Left forelimb (tissue), 1 donor: ENCODE measurements around the gene PDXDC1.
"Not testable (repeated sequence)": the region's sequence is repeated elsewhere in the genome, so short reads cannot be mapped to it uniquely, and the experiment has no call there.

Source experiments
- DNase-seq: peaks from one replicate; pipeline ENCODE4 v3.0.0-alpha.2; 2018; ENCODE audit warnings: low spot score

PDXDC1 gene

DNA sequence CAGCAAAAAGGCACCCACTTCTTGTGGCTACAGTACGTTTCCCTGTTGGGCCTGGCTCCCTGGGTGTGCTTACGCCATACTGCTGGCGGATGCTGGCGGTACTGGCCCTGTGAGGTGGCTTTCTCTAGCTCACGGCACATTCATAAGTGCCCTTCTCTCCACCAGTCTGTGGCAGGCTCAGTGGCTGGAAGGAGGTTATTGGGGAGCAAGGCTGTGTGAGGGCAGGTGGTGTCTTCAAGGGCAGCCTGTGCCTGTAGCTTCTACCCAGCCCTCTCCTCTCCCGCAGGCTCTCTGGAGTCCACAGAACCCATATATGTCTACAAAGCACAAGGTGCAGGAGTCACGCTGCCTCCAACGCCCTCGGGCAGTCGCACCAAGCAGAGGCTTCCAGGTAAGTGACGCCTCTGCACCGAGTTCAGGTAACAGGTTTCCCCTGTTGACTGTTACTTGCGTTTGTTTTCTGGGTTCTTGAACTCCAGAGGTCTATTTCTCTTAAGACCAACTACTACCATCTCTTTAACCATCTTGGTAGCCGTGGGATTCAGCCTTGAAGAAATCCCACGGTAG is 60.4 kb downstream of the PDXDC1 start:
- DNase-seq = no peak

DNA sequence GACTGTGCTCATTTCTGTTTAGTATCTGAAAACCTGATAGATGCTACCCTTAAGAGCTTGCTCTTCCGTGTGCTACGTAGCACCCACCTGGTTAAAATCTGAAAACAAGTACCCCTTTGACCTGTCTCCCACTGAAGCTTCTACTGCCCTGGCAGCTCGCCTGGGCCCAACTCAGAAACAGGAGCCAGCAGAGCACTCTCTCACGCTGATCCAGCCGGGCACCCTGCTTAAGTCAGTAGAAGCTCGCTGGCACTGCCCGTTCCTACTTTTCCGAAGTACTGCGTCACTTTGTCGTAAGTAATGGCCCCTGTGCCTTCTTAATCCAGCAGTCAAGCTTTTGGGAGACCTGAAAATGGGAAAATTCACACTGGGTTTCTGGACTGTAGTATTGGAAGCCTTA is 62.2 kb downstream of the PDXDC1 start:
- no peak for DNase-seq

DNA sequence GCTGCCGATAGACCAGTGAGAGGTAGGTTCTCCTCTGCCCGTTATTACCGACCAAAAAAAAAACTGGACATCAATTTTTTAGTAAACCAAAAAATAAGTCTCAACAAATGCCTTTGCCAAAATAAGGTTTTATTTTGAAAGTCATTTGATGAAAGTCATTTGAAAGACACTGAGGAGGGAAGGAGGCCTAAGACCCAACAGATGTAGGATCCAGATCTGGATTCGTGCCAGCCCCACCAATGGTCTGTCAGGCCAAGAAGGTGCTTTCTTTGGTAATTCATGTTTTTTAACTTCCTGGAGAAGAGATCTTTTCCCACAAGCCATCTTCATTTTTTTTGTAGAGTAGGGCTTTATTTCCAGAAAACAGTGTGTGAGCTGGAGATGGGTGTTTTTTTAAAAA is 62.9 kb downstream of the PDXDC1 start:
- DNase-seq = no peak

DNA sequence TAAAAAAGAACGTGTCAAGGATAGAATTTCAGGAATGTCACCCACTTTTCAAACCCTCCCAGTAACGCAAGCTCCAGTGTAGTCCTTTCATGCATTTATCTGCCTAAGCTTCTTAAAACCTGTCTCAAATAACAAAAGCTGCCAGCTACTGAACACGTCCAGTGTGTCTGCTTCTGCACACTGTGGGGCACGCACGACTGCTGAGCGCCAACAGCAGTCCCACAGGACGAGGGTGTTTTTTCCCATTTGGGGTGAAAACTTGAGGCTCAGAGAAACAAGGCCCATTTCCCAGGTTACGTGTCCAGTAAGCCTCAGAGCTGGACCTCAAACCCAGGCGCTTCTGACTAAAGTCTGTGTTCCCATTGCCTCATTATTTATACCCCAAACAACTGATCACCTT is 63.9 kb downstream of the PDXDC1 start:
- DNase-seq = no peak

DNA sequence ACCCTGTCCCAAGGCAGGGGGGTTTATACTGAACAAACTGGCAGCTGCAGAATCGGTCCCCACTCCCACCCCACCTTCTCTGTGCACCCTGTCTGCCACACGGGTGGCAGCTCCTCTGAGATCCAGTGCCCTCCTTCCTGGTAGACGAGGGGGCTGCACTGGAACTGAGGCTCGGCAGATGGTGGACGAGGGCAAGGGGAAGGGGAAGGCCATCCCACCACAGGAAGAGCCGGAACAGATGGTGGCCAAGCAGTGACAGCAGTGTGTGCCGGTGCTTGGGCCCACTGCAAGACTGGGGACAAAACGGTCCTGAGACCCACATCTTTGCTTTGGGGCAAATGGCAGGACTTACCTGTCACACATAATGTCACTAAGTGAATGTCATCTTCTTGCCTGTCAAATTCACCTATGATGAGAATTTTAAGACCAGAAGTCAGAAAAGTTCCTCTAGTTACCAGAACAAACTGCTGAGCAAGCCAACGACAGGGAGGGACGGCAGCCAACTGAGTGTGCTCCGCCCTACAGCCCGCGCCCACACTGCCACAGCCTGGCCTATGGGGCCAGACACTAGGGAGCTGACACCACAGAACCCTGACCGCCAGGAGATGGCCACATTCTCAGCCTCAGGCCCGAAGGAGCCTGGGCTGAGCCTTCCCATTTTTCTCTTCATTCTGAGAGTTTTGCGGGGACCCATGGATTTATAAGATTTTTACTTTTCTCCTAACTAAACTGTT is 66.6 kb downstream of the PDXDC1 start:
- DNase-seq = no peak

DNA sequence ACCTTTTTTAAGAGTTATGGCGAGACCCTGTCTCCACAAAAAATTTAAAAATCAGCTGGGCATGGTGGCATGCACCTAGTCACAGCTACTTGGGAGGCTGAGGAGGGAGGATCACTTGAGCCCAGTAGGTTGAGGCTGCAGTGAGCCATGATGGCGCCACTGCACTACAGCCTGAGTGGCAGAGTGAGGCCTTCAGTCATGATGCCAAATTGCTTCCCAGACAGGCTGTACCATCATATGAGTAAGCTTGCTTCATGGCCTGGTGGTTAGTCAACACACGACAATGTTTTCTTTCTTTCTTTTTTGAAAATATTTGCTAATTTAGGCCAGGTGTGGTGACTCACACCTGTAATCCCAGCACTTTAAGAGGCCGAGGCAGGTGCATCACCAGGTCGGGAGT is 68.5 kb downstream of the PDXDC1 start:
- no peak for DNase-seq

DNA sequence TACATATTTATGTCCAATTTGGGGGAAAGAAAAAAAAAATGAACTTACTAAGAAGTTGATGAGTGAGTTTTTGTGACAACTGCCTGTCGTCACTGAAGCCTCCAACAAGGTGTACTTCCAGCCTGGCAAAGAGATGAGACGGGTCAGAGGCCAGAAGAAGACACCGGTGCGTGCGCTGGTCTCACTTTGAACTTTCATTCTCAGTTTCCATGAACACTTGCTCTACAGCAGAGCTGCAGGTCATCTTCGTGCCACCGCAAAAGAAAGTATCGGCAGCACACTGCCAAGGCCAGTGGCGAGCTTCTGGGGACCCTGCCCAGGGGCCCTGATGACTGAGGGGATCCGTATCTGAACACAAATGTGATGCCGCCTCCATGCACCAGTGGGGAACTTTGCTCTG is 69.5 kb downstream of the PDXDC1 start:
- DNase-seq = no peak

DNA sequence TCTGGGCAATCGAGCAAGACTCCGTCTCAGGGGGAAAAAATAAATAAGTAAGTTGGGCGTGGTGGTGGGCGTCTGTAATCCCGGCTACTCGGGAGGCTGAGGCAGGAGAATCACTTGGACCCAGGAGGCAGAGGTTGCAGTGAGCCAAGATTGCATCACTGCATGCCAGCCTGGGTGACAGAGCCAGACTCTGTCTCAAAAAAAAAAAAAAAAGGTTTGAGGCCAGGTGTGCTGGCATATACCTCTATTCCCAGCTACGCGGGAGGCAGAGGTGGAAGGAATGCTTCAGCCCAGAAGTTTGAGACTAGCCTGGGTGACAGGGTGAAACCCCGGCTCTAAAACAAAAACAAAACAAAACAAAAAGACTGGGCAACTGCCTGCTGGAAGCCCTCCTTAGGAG is 70.4 kb downstream of the PDXDC1 start:
- DNase-seq = not testable (repeated sequence)

DNA sequence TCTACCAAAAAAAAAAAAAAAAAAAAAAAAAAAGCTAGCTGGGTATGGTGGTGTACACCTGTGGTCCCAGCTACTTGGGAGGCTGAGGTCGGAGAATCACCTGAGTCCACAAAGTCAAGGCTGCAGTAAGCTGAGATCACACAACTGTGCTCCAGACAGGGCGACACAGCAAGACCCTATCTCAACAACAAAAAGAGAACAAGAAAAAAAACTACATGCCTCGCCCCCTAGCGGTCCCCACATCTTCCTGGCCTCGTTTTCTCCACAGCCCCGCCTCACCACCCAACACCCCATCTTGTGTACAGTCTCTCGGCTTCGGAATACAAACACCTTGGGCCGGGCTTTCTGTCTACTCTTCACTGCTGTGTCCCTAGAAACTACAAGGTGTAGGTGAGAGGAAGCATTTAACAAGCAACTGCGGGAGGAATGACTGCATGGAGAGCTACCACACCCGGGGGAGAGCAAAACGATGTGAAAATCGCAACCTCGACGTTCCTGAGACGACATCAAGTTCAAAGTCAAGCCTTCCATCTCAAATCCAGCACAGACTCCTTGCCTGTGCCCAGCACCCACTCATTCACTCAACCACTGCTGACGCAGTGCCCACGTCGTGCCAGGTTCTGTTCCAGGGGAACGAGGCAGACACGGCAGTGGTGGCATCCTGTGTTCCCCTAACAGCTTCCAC is 72.0 kb downstream of the PDXDC1 start:
- no peak for DNase-seq

DNA sequence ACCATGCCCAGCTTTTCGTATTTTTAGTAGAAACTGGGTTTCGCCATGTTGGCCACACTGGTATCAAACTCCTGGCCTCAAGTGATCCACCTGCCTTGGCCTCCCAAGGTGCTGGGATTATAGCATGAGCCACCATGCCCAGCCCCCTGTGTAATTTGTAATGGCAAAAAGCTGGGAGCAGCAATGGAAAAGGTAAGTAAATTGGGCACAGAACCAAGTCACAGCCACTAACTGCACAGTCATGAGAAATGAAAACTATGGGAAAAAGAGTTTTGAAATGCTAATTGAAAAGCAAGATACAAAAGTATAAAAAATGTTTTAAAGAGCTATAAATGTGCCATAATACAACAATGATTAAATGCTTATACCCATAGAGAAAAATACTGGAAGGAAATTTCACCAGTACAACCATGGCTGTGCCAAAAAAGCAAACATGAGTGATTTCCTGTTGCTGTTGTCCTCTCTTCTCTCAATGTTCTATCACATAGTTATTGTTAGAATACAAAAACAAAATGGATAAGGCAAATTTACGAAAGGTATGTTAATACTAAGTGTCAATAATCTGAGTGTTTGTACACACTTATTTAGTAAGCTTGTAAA is 74.9 kb downstream of the PDXDC1 start:
- no peak for DNase-seq

DNA sequence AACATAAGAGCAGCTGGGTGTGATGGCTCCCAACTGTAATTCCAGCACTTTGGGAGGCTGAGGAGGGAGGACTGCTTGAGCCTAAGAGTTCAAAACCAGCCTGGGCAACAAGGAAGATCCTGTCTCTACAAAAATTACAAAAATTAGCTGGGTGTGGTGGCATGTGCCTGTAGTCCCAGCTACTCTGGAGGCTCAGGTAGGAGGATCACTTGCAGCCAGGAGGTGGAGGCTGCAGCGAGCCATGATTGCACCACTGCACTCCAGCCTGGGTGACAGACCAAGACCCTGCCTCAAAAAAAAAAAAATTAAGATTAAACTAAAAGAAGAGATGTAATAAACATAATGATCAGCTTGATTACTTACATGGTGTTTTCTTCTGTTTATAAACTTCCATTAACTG is 75.6 kb downstream of the PDXDC1 start:
- not testable (repeated sequence) for DNase-seq

DNA sequence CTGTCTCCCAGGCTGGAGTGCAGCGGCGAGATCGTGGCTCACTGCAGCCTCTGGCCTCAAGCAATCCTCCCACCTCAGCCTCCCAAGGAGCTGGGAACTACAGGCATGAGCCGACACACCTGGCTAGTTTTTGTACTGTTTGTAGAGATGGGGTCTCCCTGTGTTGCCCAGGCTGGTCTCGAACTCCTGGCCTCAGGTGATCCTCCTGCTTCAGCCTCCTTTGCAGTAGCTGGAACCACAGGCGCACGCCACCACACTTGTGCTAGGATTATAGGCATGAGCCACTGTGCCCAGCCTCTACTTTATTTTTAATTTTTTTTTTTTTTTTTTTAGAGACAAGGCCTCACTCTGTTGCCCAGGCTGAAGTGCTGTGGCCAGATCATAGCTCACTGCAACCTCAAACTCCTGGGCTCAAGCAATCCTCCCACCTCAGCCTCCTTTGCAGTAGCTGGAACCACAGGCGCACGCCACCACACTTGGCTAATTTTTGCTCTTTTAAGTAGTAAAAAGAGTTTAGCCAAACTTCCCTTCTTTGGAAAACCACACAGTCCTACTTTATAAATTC is 76.6 kb downstream of the PDXDC1 start:
- no peak for DNase-seq

DNA sequence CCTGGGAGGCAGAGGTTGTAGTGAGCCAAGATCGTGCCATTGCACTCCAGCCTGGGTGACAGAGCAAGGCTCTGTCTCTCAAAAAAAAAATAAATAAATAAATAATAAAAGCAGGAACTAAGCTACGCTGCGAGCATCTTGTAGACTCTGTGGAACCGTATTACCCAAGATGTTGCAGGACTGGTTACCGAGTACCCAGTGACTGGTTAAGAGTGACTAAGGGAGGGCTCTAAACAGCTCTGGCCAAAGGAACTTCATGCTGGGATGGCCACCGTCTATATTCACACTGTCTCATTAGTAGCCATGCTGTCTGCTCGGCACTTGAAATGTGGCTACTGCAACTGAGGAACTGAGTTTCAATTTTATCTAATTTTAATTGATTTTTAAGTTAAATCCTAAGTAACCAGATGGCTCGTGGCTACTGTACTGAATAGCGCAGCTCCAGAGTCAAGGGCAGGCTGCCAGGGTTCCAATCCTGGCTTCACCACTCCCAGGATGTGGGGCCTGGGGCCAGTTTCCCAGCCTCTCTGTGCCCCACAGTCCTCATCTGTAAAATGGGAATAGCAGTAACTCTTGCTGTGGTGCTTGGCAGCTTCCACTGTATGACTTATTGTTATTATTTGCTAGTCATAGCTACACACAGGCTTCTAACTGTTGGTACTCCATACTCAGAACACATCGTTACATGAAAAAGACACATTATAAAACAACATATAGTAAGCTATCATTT is 78.1 kb downstream of the PDXDC1 start:
- no peak for DNase-seq

DNA sequence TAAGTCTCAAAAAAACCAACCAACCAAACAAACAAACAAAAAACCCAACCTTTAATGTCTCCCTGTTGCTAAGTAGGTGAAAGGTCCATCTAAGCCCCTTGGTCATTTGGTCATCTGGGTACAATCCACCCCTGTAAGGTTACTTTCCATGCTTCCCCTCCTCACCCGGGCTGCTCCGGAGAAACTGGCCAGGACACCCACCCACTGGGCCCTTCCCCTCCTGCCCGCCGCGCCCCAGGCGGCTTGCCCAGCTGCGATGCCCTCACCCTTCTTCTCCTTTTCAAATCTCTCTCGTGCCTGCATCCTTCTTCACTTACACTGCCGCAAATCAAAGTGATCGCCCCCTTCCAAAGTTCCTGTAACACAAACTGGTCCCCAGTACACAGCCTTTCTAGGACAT is 79.1 kb downstream of the PDXDC1 start:
- no peak for DNase-seq

DNA sequence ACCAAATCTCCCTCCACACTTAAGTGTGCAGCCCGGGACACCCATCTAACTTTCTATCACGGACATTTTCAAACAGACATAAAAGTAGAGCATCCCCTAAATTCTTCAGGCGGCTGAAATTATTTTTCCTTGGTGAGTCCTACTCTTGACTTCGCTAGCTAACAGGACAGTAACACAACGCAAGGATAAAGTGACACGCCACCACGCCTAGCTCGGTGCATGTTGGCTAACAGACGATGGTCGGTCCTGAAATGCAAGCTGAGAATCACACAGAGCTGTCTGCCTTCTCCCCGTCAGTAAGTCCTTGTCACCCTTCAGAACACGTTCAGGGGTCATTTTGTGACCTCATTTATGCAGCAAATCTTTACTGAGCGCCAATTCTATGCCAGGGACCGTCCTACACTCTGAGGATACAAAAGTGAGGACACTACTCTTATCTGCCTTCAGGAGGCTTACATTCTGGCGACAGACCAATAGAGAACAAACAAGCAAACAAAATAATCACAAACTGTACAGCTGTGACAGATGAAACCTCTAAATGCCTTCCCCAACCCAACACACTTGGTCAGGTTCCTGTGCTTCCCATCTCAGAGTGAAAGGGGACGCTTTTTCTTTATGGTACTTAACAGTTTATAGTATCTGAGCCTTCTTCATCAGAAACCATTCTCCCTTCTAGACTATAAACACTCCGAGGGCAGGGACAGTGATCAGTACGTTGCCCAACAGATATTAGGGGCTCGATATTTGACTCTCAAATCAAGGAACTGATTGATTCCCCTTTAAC is 79.7 kb downstream of the PDXDC1 start:
- DNase-seq = no peak

DNA sequence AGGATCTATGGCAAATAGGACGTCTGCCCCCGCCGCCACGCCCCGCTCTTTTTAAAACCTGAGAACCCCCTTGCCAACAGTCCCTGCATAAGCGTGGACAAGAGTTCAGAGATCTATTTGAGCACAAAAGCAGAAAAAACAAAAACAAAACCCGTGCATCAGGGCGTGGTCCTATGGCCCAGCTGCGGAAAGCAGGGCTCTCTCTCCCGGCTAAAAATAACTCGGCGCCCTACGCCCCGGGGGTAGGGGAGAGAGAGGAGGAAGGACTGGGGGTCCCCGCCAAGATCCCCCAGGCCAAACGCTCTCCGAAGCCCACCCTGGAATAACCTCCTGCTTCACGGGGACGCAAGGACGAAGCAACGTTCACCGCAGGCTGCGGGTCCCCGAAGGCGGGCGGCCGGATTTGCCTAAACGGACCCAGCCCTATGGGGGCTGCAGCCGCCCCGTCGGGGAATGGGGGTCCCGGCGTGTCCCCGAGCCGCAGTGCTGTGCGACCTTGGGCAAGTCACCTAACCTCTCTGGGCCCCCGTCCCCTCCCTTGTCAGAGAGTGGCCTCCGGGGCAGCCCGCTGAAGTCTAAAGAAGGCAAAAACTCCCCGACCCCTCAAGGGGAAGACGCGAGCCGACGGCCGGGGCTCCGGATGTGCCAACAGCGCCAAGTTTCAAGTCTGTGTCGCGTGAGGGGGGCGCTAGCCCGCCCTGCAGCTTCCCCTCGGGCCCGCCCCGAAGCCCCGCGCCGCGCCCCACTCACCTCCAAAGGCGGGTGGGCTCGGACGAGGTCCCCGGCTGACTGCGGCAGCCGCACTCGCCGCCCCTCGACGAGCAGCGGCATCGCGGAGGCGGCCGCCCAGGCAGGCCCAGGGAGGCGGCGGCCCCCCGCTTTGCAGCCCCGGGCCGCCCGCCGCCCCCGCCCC is 80.6 kb downstream of the PDXDC1 start:
- DNase-seq = no peak

DNA sequence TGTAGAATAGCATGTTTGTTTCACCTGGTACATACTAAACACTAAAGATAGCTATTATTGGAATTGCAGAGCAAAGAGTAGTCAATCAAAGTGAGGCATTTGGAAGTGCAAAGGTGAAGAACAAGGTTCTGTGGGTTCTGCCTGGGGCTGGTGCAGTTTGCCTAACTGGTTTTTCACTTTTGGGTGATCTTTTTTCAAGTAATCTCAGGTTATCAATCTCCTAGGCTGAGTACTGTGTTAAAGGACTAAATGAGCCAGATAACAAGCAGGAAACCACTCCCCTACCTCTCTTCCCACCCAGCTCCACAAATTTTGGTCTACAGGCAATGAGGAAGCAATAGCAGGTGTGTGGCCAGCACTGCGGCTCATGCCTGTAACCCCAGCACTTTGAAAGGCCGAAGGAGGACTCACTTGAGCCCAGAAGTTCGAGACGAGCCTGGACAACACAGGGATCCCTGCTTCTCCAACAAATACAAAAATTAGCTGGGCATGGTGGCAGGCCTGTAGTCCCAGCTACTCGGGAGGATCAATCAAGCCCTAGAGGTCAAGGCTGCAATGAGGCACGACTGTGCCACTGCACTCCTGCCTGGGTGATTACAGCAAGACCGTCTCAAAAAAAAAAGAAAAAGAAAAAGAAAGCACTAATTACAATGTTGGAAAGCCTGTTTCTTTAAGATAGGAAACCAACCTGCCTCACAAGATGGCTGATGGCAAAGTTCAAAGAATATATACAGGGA is 83.0 kb downstream of the PDXDC1 start:
- no peak for DNase-seq

DNA sequence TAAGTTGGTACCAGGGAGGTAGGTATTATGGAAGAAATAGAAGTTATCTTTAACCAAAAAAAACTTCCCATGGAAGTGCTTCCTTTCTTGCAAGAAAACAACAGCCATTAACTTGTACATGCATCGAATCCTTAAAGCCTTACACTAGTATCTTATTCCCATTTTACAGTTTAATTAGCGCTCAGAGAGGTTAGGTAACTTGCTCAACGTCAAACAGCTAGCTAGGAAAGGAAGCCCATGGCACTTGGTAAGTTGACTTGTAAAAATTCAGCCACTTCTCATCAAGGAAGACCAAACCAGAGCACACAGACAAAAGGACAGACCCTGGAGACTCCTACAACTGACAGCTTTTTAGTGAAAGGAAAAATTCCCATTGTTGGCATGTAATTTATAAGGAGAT is 84.5 kb downstream of the PDXDC1 start:
- DNase-seq = no peak

DNA sequence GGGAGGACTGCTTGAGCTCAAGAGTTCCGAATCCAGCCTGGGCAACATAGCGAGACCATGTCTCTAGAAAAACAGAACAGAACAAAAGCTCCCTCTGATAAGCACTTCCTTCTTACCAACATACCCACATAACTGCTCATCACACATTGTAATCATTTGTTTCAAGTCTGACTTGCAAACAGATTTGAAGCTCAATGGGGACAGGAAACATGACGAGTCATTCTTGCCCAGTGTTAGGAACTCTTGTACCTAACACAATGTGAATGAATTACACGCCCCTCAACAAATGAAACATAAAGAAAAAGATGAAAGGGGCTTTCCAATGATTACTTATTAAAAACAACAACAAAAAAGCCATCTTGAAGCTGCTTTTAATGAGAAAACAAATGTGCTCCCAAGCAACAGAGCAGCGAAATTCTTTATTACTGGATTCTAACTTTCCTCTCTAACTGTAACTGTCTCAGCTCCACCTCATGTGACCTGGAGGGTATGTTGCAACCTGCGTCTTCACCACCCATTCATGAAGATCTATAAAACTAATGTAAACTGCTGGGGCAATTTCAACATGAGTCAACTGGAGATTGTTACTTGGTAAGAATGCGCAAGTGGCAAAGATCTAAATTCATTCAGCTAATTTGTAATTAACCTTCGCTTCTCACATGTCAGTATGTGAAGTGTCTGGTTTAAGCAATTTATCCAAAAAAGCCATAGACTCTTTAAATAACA is 87.4 kb downstream of the PDXDC1 start:
- DNase-seq = not testable (repeated sequence)
